WTC11 (cell line): ENCODE measurements around the gene PPP2R3C. TPM values are rescaled to one million over a fixed set of nuclear protein-coding genes. Genes with fewer than 3 reads are reported as not detected.
A peak's percentile ranks its signal among the peaks of the same experiment; 100 is the strongest.

Experiments used
- ATAC-seq: fragments of 200-7000 bp; cut with Tn5 transposase; 2 replicates; pipeline ENCODE4 v1.10.0; 2021; ENCODE audit warnings: mild to moderate bottlenecking, moderate library complexity
- CTCF ChIA-PET: fragments of 300-600 bp; sonication (Branson Sonifier 250); formaldehyde crosslinking; loops from one replicate; lab custom pipeline; 2021; ENCODE audit warnings: antibody characterized with exemption; lab: Charles Lee
- POLR2A ChIA-PET: fragments of 350-600 bp; sonication (Branson Sonifier 250); formaldehyde crosslinking; loops from one replicate; lab custom pipeline; 2021; ENCODE audit warnings: antibody characterized with exemption; lab: Charles Lee
- DNase-seq: peaks from one replicate; pipeline ENCODE4 v3.0.0; 2021; ENCODE audit warnings: low spot score
- H3K27ac Mint-ChIP-seq: 2 replicates; pipeline ENCODE4 v1.8.0; 2021; ENCODE audit warnings: mixed read lengths
- H3K27me3 Mint-ChIP-seq: 2 replicates; pipeline ENCODE4 v1.8.0; 2021; ENCODE audit warnings: low read depth, mild to moderate bottlenecking, moderate library complexity, mixed read lengths
- H3K36me3 Mint-ChIP-seq: 2 replicates; pipeline ENCODE4 v1.8.0; 2021; ENCODE audit warnings: mixed read lengths
- H3K4me1 Mint-ChIP-seq: 2 replicates; pipeline ENCODE4 v1.8.0; 2022; ENCODE audit warnings: mixed read lengths
- H3K4me3 Mint-ChIP-seq: 2 replicates; pipeline ENCODE4 v1.8.0; 2021; ENCODE audit warnings: mild to moderate bottlenecking, moderate library complexity, mixed read lengths
- H3K9me3 Mint-ChIP-seq: 2 replicates; pipeline ENCODE4 v1.8.0; 2021; ENCODE audit warnings: mixed read lengths
- AFF4 ChIP-seq: sonication (generic); formaldehyde crosslinking; IDR thresholded peaks from 2 replicates; pipeline ENCODE4 v1.8.1; 2023; ENCODE audit warnings: mild to moderate bottlenecking, missing genetic modification reagents, borderline replicate concordance
- AR ChIP-seq: fragments of 250-450 bp; sonication (Bioruptor Pico); IDR thresholded peaks from 2 replicates; pipeline ENCODE4 v1.9.0; 2021; ENCODE audit warnings: mild to moderate bottlenecking
- CTCF ChIP-seq: fragments of 200-600 bp; IDR thresholded peaks from 2 replicates; pipeline ENCODE4 v1.8.0; 2022; ENCODE audit warnings: antibody characterized with exemption
- ELF4 ChIP-seq: sonication (generic); formaldehyde crosslinking; IDR thresholded peaks from 2 replicates; pipeline ENCODE4 v1.8.1; 2022; ENCODE audit warnings: low read depth, mild to moderate bottlenecking, moderate library complexity, missing genetic modification reagents
- EMX1 ChIP-seq: fragments of 250-450 bp; sonication (Bioruptor Pico); IDR thresholded peaks from 2 replicates; pipeline ENCODE4 v1.8.0; 2021; ENCODE audit warnings: mild to moderate bottlenecking
- FOXP1 ChIP-seq: sonication (generic); formaldehyde crosslinking; IDR thresholded peaks from 2 replicates; pipeline ENCODE4 v1.8.0; 2022; ENCODE audit warnings: missing genetic modification reagents, mild to moderate bottlenecking, moderate library complexity, borderline replicate concordance
- KAT7 ChIP-seq: sonication (generic); formaldehyde crosslinking; IDR thresholded peaks from 2 replicates; pipeline ENCODE4 v1.8.1; 2023; ENCODE audit warnings: missing genetic modification reagents, mild to moderate bottlenecking, borderline replicate concordance
- NFATC4 ChIP-seq: fragments of 250-450 bp; sonication (Bioruptor Pico); IDR thresholded peaks from 2 replicates; pipeline ENCODE4 v1.9.0; 2021; ENCODE audit warnings: mild to moderate bottlenecking
- NFYB ChIP-seq: sonication (generic); formaldehyde crosslinking; conservative IDR thresholded peaks from 2 replicates; pipeline ENCODE4 v1.8.0; 2022; ENCODE audit warnings: low read depth, missing genetic modification reagents
- OVOL2 ChIP-seq: fragments of 250-450 bp; sonication (Bioruptor Pico); IDR thresholded peaks from 2 replicates; pipeline ENCODE4 v1.9.0; 2021; ENCODE audit warnings: mild to moderate bottlenecking, borderline replicate concordance
- TEAD4 ChIP-seq: sonication (generic); formaldehyde crosslinking; IDR thresholded peaks from 2 replicates; pipeline ENCODE4 v1.8.0; 2022; ENCODE audit warnings: mild to moderate bottlenecking, missing genetic modification reagents
- ZBTB21 ChIP-seq: sonication (generic); formaldehyde crosslinking; IDR thresholded peaks from 2 replicates; pipeline ENCODE4 v1.8.1; 2023; ENCODE audit warnings: mild to moderate bottlenecking, missing genetic modification reagents, borderline replicate concordance
- ZBTB43 ChIP-seq: sonication (generic); formaldehyde crosslinking; IDR thresholded peaks from 2 replicates; pipeline ENCODE4 v1.8.1; 2023; ENCODE audit warnings: mild to moderate bottlenecking, missing genetic modification reagents
- ZNF232 ChIP-seq: sonication (generic); formaldehyde crosslinking; IDR thresholded peaks from 2 replicates; pipeline ENCODE4 v1.8.0; 2022; ENCODE audit warnings: mild to moderate bottlenecking, missing genetic modification reagents
- ZNF396 ChIP-seq: fragments of 250-450 bp; sonication (Bioruptor Pico); IDR thresholded peaks from 2 replicates; pipeline ENCODE4 v1.8.0; 2021; ENCODE audit warnings: mild to moderate bottlenecking, moderate library complexity, borderline replicate concordance
- total RNA-seq: library from RNA; stranded (reverse); gene quantifications from 3 replicates; pipeline ENCODE4 v1.2.3, GENCODE V29; 2021

The PPP2R3C gene
- total RNA-seq, 1 experiment from 2014 or later: 31.6 TPM

- TF ChIP-seq ZBTB43 (CRISPR knock-in tag): no peak
- TF ChIP-seq ZNF396 (CRISPR knock-in tag): no peak
- no peak for TF ChIP-seq ZBTB21 (CRISPR knock-in tag)
- no peak for TF ChIP-seq OVOL2
- TF ChIP-seq AFF4 (CRISPR knock-in tag): no peak
- TF ChIP-seq ELF4 (CRISPR knock-in tag): no peak
- TF ChIP-seq KAT7 (CRISPR knock-in tag): no peak
- no peak for TF ChIP-seq FOXP1 (CRISPR knock-in tag)
Measured at GRCh38 chr14:35124127-35124526, 2.3 kb upstream of the PPP2R3C start (continued).

GRCh38 chr14:35123388-35123703, 1.6 kb upstream of the PPP2R3C start:
- H3K9me3 Mint-ChIP-seq: no peaks in the 10 kb centered on the region
- H3K36me3 Mint-ChIP-seq: peaks cover 12% of the 10 kb centered on the region
- CTCF ChIA-PET: no interaction called here
- no peak for ATAC-seq
- peaks cover 14% of the 10 kb centered on the region for H3K4me1 Mint-ChIP-seq
- no peaks in the 10 kb centered on the region for H3K27me3 Mint-ChIP-seq
- no peak for DNase-seq
- TF ChIP-seq ZNF232 (CRISPR knock-in tag): no peak
- TF ChIP-seq CTCF: no peak
- TF ChIP-seq NFATC4 (CRISPR knock-in tag): no peak
- no peak for TF ChIP-seq EMX1 (CRISPR knock-in tag)
- peak overlapping the region; percentile 98 for H3K4me3 Mint-ChIP-seq
- POLR2A ChIA-PET: interaction anchor here (1.1 kb wide), 1 partner anchor 409 kb away, joined by 3 read pairs; the partner anchor contains the start of gene CFL2
- H3K27ac Mint-ChIP-seq: peak overlapping the region; percentile 100

- DNase-seq: no peak
- ATAC-seq: no peak; the same call in 1 of the 2 replicates
- CTCF ChIA-PET: no interaction called here
- H3K9me3 Mint-ChIP-seq: no peaks in the 10 kb centered on the region
- H3K36me3 Mint-ChIP-seq: peaks cover 9% of the 10 kb centered on the region
- H3K4me3 Mint-ChIP-seq: peak overlapping the region; percentile 98
- peak overlapping the region; percentile 100 for H3K27ac Mint-ChIP-seq
- POLR2A ChIA-PET: interaction anchor here (1.1 kb wide), 1 partner anchor 408 kb away, joined by 3 read pairs; the partner anchor contains the start of gene CFL2
- no peaks in the 10 kb centered on the region for H3K27me3 Mint-ChIP-seq
- peaks cover 14% of the 10 kb centered on the region for H3K4me1 Mint-ChIP-seq
- TF ChIP-seq TEAD4 (CRISPR knock-in tag): 0 out of 2 replicates have a peak, but pooled peaks have one; percentile 26
- TF ChIP-seq AR (CRISPR knock-in tag): no peak
- no peak for TF ChIP-seq NFYB
Measured at GRCh38 chr14:35122696-35123387, 1.1 kb upstream of the PPP2R3C start.
